ENCODE results near the gene DHRS1. TPM values are rescaled to one million over a fixed set of nuclear protein-coding genes. Genes with fewer than 3 reads are reported as not detected.

DHRS1 gene
- total RNA-seq, 1 experiment from 2014 or later = 41.4 TPM

GRCh38 chr14:24283796-24284460 lies 15.7 kb downstream of the DHRS1 start:
- H3K4me1 ChIP-seq (replicated peaks; ENCODE audit: insufficient read depth) = peaks cover 5% of the 10 kb centered on the region
- H2AFZ ChIP-seq = no peak overlapping the region
- DNase-seq = no peak
- ChIA-PET CTCF (no interaction called here), POLR2A (ENCODE audit: unreplicated experiment) (no interaction called here)
- H3K27ac ChIP-seq = no peak overlapping the region
- H3K4me3 ChIP-seq = no peak overlapping the region
- intact Hi-C loops (cut with micrococcal nuclease; ENCODE audit: unreplicated experiment) = no loop called here
- BruUV-seq (replicated peaks) = no TSS peak
- no peaks in the 10 kb centered on the region for H3K9me2 ChIP-seq (ENCODE audit: insufficient read depth)
- H3K9me3 ChIP-seq (ENCODE audit: insufficient read depth, low read depth) = no peaks in the 10 kb centered on the region
- no peaks in the 10 kb centered on the region for H3K36me3 ChIP-seq (ENCODE audit: low read depth)
- H4K20me1 ChIP-seq (ENCODE audit: insufficient read depth) = no peaks in the 10 kb centered on the region
- H3K4me2 ChIP-seq = no peak overlapping the region
- peaks cover 3% of the 10 kb centered on the region; the same call in 1 of the 2 replicates for H3F3A ChIP-seq (ENCODE audit: insufficient read depth, low read depth)
- TF ChIP-seq CTCF (conservative IDR thresholded peaks at IDR 0.05) = no peak
- TF ChIP-seq EZH2 (IDR thresholded peaks at IDR 0.05; ENCODE audit: low read depth) = no peak
- H3K27me3 ChIP-seq (ENCODE audit: insufficient read depth, low read depth) = no peaks in the 10 kb centered on the region
- no peaks in the 10 kb centered on the region for H3K79me2 ChIP-seq (ENCODE audit: low read depth)

GRCh38 chr14:24282736-24283135 lies 16.8 kb downstream of the DHRS1 start:
- Histone ChIP-seq H3K4me2 (no peak overlapping the region), H3K36me3 (ENCODE audit: low read depth) (no peaks in the 10 kb centered on the region), H4K20me1 (ENCODE audit: insufficient read depth) (no peaks in the 10 kb centered on the region), H3K9me3 (ENCODE audit: insufficient read depth, low read depth) (no peaks in the 10 kb centered on the region), H3K27ac (no peak overlapping the region), H3K79me2 (ENCODE audit: low read depth) (no peaks in the 10 kb centered on the region), H2AFZ (no peak overlapping the region), H3K4me3 (no peak overlapping the region), H3K4me1 (replicated peaks; ENCODE audit: insufficient read depth) (peaks cover 8% of the 10 kb centered on the region), H3K27me3 (ENCODE audit: insufficient read depth, low read depth) (no peaks in the 10 kb centered on the region), H3F3A (ENCODE audit: insufficient read depth, low read depth) (peaks cover 7% of the 10 kb centered on the region; the same call in 1 of the 2 replicates), H3K9me2 (ENCODE audit: insufficient read depth) (no peaks in the 10 kb centered on the region)
- TF ChIP-seq EZH2 (IDR thresholded peaks at IDR 0.05; ENCODE audit: low read depth) (no peak), CTCF (conservative IDR thresholded peaks at IDR 0.05) (no peak)
- no TSS peak for BruUV-seq (replicated peaks)
- CTCF ChIA-PET = interaction anchor here (0.6 kb wide), 1 partner anchor 13 kb away, joined by 3 read pairs; no protein-coding TSS in a partner anchor
- intact Hi-C loops (cut with micrococcal nuclease; ENCODE audit: unreplicated experiment) = no loop called here
- POLR2A ChIA-PET (ENCODE audit: unreplicated experiment) = no interaction called here
- no peak for DNase-seq

- Histone ChIP-seq H2AFZ (no peak overlapping the region), H3F3A (ENCODE audit: insufficient read depth, low read depth) (peaks cover 7% of the 10 kb centered on the region; the same call in 1 of the 2 replicates), H3K4me3 (no peak overlapping the region), H3K36me3 (ENCODE audit: low read depth) (no peaks in the 10 kb centered on the region), H3K27me3 (ENCODE audit: insufficient read depth, low read depth) (no peaks in the 10 kb centered on the region), H3K9me3 (ENCODE audit: insufficient read depth, low read depth) (no peaks in the 10 kb centered on the region), H3K79me2 (ENCODE audit: low read depth) (no peaks in the 10 kb centered on the region), H3K4me1 (replicated peaks; ENCODE audit: insufficient read depth) (peaks cover 8% of the 10 kb centered on the region), H4K20me1 (ENCODE audit: insufficient read depth) (no peaks in the 10 kb centered on the region), H3K4me2 (no peak overlapping the region), H3K9me2 (ENCODE audit: insufficient read depth) (no peaks in the 10 kb centered on the region), H3K27ac (no peak overlapping the region)
- TF ChIP-seq CTCF (conservative IDR thresholded peaks at IDR 0.05) (no peak), EZH2 (IDR thresholded peaks at IDR 0.05; ENCODE audit: low read depth) (no peak)
- ChIA-PET CTCF (no interaction called here), POLR2A (ENCODE audit: unreplicated experiment) (no interaction called here)
- BruUV-seq (replicated peaks) = no TSS peak
- intact Hi-C loops (cut with micrococcal nuclease; ENCODE audit: unreplicated experiment) = no loop called here
- no peak for DNase-seq
Observed at GRCh38 chr14:24281636-24282035, 17.9 kb downstream of the DHRS1 start.

Data from PC-9 (cell line).